Fibroblast of upper back skin (primary cell): ENCODE data around the gene CD55.

ENCODE experiments used
- DNase-seq: peaks from one replicate; pipeline ENCODE4 v3.0.0-alpha.2; 2013

The CD55 gene

GRCh38 chr1:207330011-207330710 lies 8.7 kb downstream of the CD55 start:
- DNase-seq, result no peak

GRCh38 chr1:207331354-207332313 lies 10.2 kb downstream of the CD55 start:
- DNase-seq, result no peak

GRCh38 chr1:207333009-207333600 lies 11.6 kb downstream of the CD55 start:
- DNase-seq, result no peak

GRCh38 chr1:207333620-207334019 lies 12.1 kb downstream of the CD55 start:
- no peak for DNase-seq

GRCh38 chr1:207334337-207334736 lies 12.9 kb downstream of the CD55 start:
- DNase-seq, result no peak

- DNase-seq, result no peak
These were observed 13.7 kb downstream of the CD55 start for GRCh38 chr1:207335138-207335537.

GRCh38 chr1:207335695-207336363 lies 14.4 kb downstream of the CD55 start:
- DNase-seq, result no peak

GRCh38 chr1:207336559-207337467 lies 15.3 kb downstream of the CD55 start:
- DNase-seq, result peak; percentile 45

- DNase-seq, result peak; percentile 50
These were observed 20.9 kb downstream of the CD55 start for GRCh38 chr1:207342332-207342731.

- no peak for DNase-seq
These were observed 22.2 kb downstream of the CD55 start for GRCh38 chr1:207343675-207344074.

- peak; percentile 33 for DNase-seq
These were observed 22.7 kb downstream of the CD55 start for GRCh38 chr1:207344221-207344620.

- no peak for DNase-seq
These were observed 24.4 kb downstream of the CD55 start for GRCh38 chr1:207345644-207346477.

- no peak for DNase-seq
These were observed 25.0 kb downstream of the CD55 start for GRCh38 chr1:207346513-207346912.

GRCh38 chr1:207349979-207350378 lies 28.5 kb downstream of the CD55 start:
- no peak for DNase-seq

- peak; percentile 31 for DNase-seq
These were observed 31.1 kb downstream of the CD55 start for GRCh38 chr1:207352554-207352953.

GRCh38 chr1:207355060-207355459 lies 33.6 kb downstream of the CD55 start:
- no peak for DNase-seq

GRCh38 chr1:207355513-207356295 lies 34.2 kb downstream of the CD55 start:
- DNase-seq, result no peak

GRCh38 chr1:207361029-207361428 lies 39.6 kb downstream of the CD55 start:
- no peak for DNase-seq

GRCh38 chr1:207361889-207362288 lies 40.4 kb downstream of the CD55 start:
- DNase-seq, result no peak
